SKM-1 treated with dmso at 0.1 percent for 144 hours (cell line): ENCODE results near the gene EPHB3.

ENCODE experiments used
- DNase-seq: peaks from one replicate; lab custom pipeline; 2025; ENCODE audit not compliant: unreplicated experiment; lab: John Stamatoyannopoulos, UW

EPHB3 gene

DNA sequence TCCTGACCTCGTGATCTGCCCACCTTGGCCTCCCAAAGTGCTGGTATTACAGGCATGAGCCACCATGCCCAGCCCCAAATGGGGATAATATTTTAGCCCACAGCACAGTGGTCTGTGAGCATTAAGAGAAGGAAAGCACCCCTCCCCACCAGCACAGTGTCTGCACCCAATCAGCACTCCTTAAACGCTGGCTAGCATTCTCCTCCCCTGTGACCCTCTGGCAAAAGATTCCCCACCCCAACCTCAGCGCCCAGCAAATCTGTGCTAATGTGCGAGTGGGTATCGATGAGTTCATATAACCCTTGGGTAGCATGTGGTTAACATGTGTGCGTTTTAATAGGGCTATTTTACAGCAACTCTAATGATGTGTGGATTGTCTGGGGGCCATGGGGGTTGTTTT, 18.3 kb upstream of the EPHB3 start:
- no peak for DNase-seq

DNA sequence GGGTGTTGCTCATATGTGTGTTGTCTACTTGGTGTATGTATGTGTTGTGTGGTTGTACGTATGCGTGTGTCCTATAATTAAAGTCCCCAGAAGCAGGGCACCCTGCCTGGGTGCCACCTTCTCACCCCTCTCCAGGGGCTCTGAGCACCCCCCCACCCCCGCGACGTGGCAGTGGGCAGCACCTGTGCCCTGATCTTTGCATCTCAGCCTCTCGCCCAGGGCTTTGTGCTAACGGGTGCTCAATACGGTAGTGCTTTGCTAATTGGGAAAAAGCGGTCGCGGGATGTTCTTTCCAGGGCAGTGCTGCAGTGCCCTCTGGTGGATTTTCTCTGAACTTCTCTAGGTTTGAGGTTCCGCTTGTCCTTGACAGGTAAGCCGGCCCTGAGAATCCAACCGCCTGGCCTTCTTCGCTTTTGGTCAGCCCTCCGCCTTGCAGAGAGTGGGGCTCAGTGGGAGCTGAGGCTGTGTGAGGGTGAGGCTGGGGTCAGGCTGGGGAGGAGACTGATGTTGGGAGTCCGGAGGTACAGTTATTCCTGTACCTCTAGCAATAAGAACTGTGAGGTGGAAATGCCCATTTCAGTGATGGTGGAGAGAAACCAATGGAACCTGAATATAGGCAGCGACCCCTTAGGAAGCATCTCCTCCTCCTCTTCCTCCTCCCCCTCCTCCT, 17.6 kb upstream of the EPHB3 start:
- DNase-seq: peak; percentile 70

DNA sequence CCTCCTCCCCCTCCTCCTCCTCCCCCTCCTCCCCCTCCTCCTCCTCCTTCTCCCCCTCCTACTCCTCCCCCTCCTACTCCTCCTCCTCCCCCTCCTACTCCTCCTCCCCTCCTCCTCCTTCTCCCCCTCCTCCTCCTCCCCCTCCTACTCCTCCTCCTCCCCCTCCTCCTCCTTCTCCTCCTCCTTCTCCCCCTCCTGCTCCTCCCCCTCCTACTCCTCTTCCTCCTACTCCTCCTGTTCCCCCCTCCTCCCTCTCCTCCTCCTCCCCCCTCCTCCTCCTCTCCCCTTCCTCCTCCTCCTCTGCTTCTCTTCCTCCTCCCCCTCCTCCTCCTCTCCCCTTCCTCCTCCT, 17.1 kb upstream of the EPHB3 start:
- DNase-seq: no peak

DNA sequence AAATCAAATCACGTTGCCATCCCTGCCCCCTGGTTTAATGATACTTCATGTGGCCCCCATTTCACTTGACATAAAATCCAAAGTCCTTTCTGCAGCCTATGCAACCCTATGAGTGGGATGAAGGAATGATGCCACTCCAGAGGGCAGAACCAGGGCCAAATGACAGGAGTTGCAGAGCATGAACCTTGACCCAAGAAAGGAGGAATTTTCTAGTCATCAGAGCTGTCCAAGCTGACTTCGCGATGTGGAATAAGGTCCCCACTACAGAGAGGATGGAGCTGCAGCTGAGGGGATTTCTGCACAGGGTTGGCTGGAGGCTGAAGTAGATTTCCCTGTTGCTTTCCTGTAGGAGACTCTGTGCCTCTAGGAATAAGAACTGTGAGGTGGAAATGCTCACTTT, 15.8 kb upstream of the EPHB3 start:
- no peak for DNase-seq

DNA sequence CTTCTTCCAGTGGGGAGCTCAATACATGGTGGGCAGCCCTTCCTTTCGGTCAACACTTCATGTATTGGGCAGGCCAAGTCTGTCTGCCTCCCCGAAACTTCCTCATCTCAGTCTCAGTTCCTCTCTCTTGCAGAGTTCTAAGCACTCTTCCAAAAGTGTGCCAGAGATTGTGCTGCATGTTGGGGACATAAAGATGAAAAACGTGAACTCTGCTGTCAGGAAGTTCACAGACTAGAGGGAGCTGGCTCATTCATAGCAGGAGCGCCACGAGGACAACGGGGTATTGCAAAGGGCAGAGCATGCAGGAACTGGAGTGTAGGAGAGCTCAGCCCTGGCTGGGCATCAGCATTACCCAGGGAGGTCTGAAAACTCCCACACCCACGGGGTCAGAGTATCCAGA, 15.3 kb upstream of the EPHB3 start:
- peak; percentile 74 for DNase-seq

DNA sequence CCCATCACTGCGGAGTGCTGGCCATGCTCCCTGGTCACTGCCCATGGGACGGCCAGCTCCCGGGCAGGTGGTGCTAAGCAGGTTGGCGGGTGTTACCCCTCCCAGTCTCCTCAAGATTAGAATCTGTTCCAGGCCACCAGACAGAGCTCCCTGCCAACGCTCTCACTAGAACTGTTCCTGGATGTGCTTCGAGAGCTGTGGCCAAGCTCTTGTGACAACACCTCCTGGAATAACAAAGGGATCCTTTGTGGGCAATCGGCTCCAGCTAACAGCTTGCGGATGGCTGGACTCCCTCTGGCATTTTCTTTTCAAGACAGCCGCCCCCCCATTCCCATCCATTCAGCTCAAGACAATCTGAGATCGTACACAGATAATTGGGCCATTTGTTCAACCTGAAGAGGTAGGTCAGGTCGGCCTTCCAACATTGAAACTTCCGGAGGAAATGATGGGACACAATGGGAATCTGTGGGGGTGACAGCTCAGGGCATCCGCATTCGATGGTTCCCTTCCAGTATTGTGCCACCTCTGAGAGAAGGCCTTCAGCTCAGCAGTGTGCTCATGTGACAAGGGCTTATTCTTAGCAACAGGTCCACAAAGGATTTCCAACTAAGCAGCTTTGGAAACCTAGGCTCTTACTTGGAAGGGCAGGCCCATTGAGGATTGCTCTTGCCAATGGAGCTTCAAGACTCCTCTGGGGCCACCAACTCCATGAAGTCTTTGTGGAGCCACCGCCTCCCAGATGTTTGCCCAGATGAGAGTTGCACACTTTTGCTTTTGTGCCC, 11.6 kb upstream of the EPHB3 start:
- no peak for DNase-seq

DNA sequence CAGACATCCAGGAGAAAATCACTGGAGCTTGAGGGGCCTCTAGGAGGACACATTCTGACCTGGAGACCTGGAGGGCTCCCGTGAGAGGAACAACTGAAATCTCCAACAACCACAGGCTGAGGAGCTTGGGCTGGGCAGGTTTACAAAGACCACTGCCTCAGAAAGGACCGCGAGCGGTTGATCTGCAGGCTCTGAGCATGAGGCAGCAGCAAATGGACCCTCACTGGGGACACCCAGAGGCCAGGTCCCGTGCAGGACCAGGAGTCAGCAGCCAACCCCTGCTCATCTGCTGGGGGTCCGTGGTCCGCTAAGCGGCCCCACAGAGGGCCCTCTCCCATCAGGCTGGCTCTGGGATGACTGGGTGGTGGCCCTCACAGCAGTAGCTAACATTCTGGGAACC, 10.5 kb upstream of the EPHB3 start:
- DNase-seq: no peak

DNA sequence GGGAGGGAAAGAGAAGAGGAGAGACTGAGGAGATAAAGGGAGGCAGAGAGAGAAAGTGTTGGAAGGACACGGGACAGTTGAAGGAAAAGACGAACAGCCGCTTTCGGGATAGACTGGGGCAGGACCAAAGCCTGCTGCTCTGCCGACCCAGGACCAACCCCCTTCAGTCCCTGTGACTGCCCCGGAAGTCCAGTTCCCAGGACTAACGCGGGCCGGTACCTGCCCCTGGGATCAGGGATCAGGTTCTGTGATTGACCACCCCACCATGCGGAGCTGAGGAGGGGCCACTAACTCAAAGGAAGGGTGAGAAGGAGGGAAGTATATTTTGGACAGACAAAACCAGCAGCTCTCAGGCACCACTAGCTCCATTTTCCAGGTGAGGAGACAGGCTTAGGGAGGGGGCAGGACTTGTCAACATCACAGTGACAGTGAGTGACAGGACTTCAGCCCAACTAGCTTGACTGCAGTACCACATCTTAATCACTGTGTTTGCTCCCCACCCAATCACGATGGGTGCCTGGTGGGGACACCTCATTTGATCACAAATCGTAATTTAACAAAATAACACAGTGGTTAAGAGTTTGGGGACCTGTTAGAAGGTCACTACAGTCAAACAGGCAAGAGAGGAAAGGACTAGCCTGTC, 9.8 kb upstream of the EPHB3 start:
- DNase-seq: no peak

DNA sequence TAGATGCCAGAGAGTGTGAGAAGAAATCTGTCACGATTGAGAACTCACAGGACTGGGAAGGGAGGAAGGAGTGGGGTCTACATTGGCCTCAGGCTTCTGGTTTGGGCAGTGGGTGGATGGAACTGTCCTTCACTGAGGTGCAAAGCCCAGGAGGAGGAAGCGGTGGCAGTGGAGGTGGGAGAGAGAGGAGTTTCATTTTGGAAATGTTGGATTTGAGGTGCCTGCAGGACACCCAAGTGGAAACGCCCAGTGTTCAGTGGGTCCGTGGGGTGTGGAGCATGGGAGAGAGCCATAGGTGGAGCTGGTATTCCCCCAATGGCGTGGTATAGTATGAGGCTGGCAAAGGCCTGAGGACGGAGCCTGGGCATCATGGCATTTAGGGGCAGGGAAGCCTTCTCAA, 9.3 kb upstream of the EPHB3 start:
- DNase-seq: no peak

DNA sequence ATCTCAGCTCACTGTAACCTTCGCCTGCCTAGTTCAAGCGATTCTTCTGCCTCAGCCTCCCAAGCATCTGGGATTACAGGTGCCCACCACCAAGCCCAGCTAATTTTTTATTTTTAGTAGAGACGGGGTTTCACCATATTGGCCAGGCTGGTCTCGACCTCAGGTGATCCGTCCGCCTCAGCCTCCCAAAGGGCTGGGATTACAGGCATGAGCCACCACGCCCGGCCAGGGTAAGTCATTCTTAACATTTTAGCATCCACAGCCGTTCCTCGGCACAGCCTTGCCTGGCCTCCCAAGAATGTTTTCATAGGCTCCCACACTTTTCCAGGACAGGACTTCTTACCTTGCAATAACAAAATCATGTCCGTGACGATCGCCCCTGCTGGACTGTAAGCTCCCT, 8.7 kb upstream of the EPHB3 start:
- no peak for DNase-seq

DNA sequence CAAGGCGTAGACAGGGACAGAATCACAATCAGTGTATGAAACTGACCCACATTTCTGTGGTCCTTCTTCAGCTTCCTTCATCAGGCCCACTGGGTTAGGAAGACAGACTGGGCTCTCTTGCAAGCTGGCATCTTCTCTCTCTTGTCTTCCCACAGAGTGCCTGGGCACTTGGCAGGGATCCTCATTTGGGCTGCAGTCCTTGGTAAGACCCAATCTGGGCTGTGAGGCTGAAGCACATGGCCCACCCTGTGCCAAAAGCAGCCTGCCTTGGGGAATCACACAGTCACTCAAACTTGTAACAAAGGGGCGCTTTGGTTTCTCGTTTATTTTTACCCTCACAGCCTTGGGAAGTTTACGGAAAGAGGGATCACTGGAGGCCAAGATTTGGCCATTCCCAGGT, 8.2 kb upstream of the EPHB3 start:
- DNase-seq: no peak

DNA sequence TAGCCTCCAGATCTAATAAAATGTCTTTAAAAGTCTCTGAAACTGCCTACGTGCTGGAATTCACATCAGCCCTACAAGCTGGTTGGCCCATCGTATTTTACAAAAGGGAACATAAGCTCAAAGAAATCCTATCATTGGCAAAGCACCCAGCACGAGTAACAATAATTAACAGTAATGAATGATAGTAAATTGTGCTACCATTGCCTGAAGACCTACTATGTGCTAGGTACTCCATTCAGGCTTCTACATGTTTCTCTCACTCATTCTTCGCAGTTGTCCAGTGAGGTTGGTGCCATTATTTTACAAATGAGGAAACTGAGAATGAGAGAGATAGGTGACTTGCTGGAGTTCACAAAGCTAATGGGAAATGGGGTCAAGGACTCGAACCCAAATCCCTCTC, 7.1 kb upstream of the EPHB3 start:
- no peak for DNase-seq

DNA sequence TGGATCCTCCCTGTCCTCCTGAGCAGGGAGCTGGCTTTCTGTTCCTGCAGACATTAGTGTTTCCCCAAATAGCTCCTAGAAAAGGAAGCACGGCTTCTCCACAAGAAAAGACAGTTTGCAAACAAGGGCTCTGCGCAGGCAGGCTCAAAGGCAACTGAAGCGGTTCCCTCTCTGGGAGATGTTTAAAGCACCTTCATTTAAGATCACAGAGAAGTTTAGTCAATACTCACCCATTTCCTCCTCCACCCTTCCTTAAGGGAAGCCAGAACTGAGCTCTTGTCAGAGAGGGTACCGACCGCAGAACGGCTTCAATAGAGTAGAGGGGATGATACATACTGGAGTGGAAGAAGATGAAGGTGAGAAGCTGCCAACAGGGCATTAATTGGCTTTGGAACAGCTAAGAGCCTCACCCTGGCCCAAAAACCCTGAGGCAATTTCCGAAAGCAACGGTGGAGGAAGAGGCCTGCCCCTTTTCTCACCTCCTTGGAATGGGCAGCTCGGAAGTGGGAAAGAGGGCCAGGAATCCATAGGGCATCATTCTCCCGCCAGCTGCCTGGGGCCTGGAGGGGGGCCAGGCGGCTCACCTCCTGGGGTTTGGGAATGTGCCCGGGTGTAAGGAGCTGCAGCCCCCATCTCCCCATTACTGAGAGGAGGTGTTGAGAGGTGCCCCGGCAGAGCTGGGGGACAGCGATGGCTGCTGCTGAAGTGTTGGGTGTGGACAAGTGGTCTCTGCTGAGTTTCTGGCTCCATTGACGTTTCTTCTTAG, 4.8 kb upstream of the EPHB3 start:
- DNase-seq: no peak

DNA sequence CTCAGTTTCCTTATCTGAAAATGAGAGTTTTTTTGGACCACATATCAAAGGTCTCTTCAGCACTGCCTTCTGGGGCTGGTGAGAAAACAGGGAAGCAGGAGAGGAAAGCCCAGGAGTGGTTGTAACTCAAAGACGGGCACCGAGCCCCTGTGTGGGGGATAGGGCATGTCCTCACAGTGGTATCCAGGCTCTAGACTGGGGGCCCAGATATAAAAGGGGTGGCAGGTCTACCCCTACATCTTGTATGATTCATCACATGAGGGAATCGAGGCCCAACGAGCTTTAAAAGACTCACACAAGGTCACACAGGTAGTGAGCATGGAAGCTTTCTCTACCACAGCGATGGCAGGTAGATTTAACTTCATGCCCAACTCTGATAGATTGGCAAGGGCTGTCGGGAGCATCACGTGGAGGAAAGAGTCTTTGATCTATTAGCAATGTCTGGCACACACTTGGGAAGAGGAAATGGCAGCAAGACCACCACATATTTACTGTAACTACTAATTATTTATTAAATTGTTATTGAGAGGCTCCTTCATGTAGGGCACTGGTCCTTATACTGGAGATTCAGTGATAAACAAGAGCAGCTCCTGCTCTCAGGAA, 4.1 kb upstream of the EPHB3 start:
- DNase-seq: no peak

DNA sequence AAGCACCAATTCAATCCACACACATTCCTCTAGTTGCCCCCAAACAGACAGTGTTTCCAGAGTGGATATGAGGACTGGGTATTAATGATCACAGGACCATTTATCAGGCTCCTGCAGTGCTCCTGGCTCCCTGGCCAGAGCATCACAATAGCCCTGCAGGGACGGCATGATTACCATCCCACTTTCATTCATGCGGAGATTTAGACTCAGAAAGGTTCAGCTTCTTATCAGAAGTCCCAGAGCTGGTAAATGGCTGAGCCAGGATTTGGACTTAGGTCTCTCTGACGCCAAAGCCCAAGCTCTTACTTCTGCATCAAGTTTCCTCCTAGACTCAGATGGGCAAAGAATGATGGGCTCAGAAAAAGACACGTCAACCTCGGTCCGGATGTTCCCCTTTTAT, 2.9 kb upstream of the EPHB3 start:
- DNase-seq: no peak

DNA sequence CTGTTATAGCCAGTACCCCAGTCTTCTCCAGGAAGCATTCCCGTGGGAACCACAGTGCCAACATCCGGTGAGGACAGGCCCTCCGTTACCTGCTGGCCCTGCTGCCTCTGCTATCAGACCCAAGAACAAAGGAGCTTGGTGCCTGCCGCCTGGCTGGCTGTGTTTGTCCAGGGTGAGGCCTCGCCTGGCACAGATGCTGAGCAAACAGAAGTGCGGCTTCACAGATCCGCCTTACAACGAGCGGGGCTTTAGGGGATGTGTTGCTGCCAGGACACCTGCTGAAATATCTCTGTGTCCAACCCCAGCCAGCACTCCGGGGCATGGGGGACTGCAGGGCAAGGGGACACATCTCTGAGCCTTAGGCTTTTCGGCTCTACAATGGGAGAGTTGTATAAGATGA, 2.2 kb upstream of the EPHB3 start:
- DNase-seq: no peak

DNA sequence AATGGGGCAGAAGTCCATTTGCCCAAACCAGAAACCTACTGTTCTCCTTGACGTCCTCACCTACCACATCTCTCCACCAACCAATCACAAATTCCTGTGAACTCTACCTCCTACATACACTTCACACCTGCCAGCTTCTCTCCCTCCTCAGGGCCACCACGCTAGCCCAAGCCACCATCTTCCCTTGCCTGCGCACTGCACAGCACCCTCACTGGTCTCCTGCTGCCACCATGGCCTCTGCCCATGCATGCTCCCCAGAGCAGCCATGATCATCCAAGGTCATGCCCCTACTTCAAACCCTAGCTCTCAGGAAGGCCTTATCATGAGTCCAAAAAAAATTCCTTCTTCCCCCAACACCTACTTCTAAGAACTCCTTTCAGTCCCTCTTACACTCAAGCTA, 1.1 kb upstream of the EPHB3 start:
- no peak for DNase-seq

DNA sequence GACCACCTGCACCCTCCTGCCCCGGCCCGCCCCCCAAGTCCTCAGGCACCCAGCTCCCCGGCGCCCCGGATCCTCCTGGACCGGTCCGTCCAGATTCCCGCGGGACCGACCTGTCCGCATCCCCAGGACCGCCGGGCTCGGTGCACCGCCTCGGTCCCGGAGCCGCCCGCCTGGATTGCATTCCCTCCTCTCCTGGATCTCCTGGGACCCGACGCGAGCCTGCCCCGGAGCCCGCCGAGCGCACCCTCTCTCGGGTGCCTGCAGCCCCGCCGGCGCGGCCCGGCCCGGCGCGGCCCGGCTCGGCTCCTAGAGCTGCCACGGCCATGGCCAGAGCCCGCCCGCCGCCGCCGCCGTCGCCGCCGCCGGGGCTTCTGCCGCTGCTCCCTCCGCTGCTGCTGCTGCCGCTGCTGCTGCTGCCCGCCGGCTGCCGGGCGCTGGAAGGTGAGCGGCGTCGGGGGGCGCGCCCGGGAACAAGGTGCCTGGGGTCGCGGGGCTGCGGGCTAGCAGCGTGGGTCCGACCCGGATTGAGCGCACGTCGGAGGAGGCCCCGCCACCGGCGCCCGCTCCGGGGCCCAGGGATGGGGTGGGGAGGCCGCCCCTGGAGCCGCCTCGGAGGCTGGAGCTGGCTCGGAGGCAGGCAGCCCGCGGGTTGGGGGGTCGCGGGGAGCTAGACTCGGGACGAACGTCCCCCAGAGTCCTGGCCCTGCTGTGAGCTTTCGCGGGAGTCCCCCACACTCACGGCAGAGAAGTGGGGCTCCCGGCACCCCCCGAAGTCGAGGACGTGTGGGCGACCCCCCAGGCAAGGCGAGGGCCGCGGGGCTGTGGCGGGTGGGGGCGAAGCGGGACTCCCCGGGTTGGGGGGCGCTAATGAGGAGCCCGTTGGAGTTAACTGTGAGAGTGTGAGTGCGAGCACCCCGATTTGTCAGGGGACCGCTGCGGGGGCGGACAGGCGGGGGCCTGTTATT, 610 bp downstream of the EPHB3 start:
- no peak for DNase-seq

DNA sequence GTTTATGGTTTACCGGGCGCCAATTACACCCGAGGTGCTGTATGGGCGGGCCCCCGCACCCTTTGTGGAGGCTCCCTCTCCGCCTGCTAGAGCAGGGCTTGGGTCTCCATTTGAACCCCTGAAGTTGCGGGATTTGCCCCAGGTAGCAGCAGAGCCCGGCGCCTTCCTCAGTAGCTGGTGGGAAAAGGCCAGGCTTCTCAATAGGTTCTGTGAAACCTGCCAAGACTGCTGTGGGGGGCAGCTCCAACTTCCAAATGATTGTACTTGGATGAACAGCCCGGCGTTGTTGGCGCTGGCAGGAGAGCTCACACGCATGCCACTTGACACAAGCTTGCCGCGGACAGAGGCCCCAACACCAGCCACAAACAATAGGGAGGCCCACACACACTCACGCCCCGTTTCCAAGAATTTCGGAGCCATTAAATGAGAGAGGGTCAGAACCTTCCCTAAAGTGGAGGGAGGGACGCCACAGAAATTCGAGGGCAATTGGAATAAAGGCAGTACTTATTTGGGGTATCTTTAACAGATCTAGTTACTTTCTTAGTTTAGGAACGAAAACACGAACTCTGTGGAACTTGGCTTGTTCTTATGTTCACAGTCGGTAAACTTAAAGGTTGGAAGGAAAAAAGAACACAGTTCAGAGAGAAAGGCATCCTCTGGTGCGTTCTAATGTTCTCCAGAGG, 1.4 kb downstream of the EPHB3 start:
- DNase-seq: no peak

DNA sequence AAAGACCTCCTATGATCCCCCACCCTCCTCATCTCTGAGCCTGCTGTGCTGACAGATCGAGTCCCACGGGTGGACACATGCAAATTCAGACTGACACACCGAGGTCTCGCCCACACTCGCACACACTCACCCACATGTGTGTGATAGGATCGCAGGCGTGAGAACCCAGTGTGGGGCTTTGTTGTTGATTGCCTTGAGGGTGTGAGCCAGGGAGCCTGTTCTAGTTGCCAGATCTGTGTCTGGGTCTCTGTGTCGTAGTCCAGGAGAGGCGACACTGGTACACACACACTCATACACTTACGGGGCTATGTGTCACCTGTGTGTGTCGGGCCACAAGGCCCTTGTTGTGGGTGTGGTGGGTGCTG, 2.0 kb downstream of the EPHB3 start:
- DNase-seq: no peak
